GM23338 (cell line): ENCODE data around the gene ZNF664.

Experiments
- EZH2 ChIP-seq: fragments of 200-600 bp; sonication (generic); IDR thresholded peaks from one replicate; pipeline ENCODE4 v1.8.0; 2017; ENCODE audit warnings: antibody characterized with exemption, mild to moderate bottlenecking, low read depth; ENCODE audit not compliant: unreplicated experiment
- TF ChIP-seq, protein P1 (sequence below), 2 experiments: fragments of 200-600 bp in 1 of 2; sonication (generic) in 1 of 2; conservative IDR thresholded peaks; 2 replicates each; pipeline versions ENCODE4 v1.5.1 to v1.6.1; 2016 to 2017; ENCODE audit warnings: antibody characterized with exemption in 2 of 2, low read depth in 2 of 2, mild to moderate bottlenecking in 2 of 2, moderate library complexity in 1 of 2

DNA sequence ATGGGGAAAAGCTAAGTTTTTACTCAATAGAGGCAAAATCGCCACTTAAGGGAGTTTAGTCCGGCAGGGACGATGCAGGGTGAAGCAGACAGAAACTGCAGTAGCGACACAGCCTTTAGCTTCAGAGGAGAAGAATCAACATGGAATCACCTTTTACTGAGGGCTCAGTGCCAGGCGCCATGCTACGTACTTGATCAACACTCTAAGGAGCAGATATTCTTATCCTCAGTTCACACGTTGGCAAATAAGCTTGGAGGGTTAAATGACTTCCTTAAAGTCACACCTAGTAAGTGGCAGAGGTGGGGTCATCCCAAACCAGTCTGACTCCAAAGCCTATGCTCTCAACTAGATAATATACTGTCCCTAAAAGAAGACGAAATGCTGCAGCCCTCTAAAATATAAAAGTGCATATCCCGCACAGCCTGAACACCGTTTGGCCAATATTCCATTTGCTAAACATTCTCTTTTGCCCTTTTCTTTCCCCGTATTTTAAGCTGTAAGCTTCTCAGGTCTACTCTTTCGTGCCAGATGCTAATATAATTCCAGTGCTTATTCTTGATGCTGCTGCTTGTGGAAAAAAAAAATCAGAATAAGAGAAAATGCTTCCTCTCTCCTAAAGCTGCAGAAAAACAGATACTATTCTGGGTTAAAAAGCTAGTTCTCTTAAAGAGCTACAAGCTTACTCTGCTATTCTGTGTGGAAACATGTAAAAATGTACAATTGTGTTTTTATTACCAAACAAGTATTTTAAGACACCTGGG, 11.2 kb upstream of the ZNF664 start:
- TF ChIP-seq EZH2: no peak
- TF ChIP-seq, protein P1, sequence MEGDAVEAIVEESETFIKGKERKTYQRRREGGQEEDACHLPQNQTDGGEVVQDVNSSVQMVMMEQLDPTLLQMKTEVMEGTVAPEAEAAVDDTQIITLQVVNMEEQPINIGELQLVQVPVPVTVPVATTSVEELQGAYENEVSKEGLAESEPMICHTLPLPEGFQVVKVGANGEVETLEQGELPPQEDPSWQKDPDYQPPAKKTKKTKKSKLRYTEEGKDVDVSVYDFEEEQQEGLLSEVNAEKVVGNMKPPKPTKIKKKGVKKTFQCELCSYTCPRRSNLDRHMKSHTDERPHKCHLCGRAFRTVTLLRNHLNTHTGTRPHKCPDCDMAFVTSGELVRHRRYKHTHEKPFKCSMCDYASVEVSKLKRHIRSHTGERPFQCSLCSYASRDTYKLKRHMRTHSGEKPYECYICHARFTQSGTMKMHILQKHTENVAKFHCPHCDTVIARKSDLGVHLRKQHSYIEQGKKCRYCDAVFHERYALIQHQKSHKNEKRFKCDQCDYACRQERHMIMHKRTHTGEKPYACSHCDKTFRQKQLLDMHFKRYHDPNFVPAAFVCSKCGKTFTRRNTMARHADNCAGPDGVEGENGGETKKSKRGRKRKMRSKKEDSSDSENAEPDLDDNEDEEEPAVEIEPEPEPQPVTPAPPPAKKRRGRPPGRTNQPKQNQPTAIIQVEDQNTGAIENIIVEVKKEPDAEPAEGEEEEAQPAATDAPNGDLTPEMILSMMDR (conservative IDR thresholded peaks at IDR 0.05; ENCODE audit: low read depth in 2 of 2): no peak
